Right lobe of liver (tissue), 6 donors: ENCODE results near the gene CEACAM19. TPM values are rescaled to one million over a fixed set of nuclear protein-coding genes. Genes with fewer than 3 reads are reported as not detected.

ENCODE experiments used
- ATAC-seq, 4 donors: fragments of 200-7000 bp; cut with Tn5 transposase; one replicate each; pipeline ENCODE4 v1.9.1; 2020; ENCODE audit warnings: mild to moderate bottlenecking in 4 of 4, moderate library complexity in 4 of 4
- DNase-seq, 3 donors: peaks; one replicate each; pipeline ENCODE4 v3.0.0-alpha.2; 2020
- H3K27ac ChIP-seq, 3 donors: fragments of 200-600 bp; one replicate each; pipeline ENCODE4 v1.8.0; 2022
- H3K27me3 ChIP-seq, 2 donors: fragments of 200-600 bp; one replicate each; pipeline ENCODE4 v1.8.0; 2022
- H3K36me3 ChIP-seq, 4 donors: fragments of 200-600 bp; sonication (generic) in 1 of 4; one replicate each; pipeline versions ENCODE4 v1.5.1 to v1.8.0; 2017 to 2022; ENCODE audit warnings: control low read depth in 1 of 4
- H3K4me1 ChIP-seq, 4 donors: fragments of 200-600 bp; sonication (generic) in 1 of 4; one replicate each; pipeline versions ENCODE4 v1.5.1 to v1.8.0; 2017 to 2022; ENCODE audit warnings: control low read depth in 1 of 4
- H3K4me3 ChIP-seq, 3 donors: fragments of 200-600 bp; one replicate each; pipeline ENCODE4 v1.8.0; 2022
- H3K9me3 ChIP-seq, 4 donors: fragments of 200-600 bp; sonication (generic) in 1 of 4; one replicate each; pipeline versions ENCODE4 v1.5.1 to v1.8.0; 2017 to 2022; ENCODE audit warnings: control low read depth in 1 of 4
- POLR2A ChIP-seq: fragments of 450-650 bp; IDR thresholded peaks from one replicate; pipeline ENCODE4 v1.6.1; 2017; ENCODE audit warnings: antibody characterized with exemption, mild to moderate bottlenecking
- WGBS: methylation state at CpG from one replicate; pipeline ENCODE4 v1.1.6; 2018; ENCODE audit warnings: low coverage, low lambda C conversion rate; ENCODE audit not compliant: insufficient coverage; ENCODE audit errors: missing lambda C conversion rate; 5-methylcytosine and 5-hydroxymethylcytosine counted together
- intact Hi-C, 2 donors: fragments of 100-400 bp; cut with DNase I; formaldehyde crosslinking; loops; one replicate each; pipeline versions ENCODE4 v1.11.2 to v1.14.1; 2022
- total RNA-seq, 6 experiments: library from RNA; depleted of rRNA in 2 of 6; stranded (reverse); fragments of >200 nt in 2 of 6; fragmentation: NEBNext Ultra II Directional in 3 of 6; extraction: Animal tissue kit (Norgen Biotek cat#: 25700) in 3 of 6; gene quantifications; one replicate each; pipeline versions ENCODE4 v1.1.0 to v1.2.4, GENCODE V29; 2016 to 2023
- TF ChIP-seq, protein P1 (sequence below), 4 donors: fragments of 200-600 bp in 3 of 4; fragments of 450-650 bp in 1 of 4; IDR thresholded peaks; one replicate each; pipeline versions ENCODE4 v1.5.1 to v1.8.0; 2016 to 2022; ENCODE audit warnings: antibody characterized with exemption in 4 of 4, mild to moderate bottlenecking in 2 of 4
- donor health status: DM: no; HTN: yes; CAD: no.
- donor health status: DM: no; HTN: no; CAD: no.
- donor health status: DM: no; HTN: no; CAD: no.
- donor health status: DM: no; HTN: yes; CAD: no.
- donor health status: DM: no; HTN: yes; CAD: no.

Gene CEACAM19
- total RNA-seq, 6 experiments from 2014 or later = 3.3 to 9.0 (median 4.5) TPM

DNA sequence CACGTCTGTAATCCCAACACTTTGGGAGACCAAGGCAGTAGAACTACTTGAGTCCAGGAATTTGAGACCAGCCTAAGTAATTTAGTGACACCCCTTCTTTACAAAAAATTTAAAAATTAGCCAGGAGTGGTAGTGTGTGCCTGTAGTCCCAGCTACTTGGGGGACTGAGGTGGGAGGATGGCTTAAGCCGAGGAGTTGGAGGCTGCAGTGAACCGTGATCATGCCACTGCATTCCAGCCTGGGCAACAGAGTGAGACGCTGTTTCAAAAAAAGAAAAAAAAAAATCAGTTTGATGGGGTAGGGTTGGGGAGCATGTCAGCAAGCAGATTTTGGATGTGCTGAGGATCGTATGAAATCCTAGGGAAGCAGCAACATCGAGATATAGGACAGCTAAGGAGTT, 4.2 kb downstream of the CEACAM19 start:
- 88% methylated on average over 5 of the region's 6 CpGs for WGBS
- no peaks in the 10 kb centered on the region for H3K27me3 ChIP-seq
- H3K36me3 ChIP-seq = no peaks in the 10 kb centered on the region
- TF ChIP-seq POLR2A = no peak
- TF ChIP-seq, protein P1, sequence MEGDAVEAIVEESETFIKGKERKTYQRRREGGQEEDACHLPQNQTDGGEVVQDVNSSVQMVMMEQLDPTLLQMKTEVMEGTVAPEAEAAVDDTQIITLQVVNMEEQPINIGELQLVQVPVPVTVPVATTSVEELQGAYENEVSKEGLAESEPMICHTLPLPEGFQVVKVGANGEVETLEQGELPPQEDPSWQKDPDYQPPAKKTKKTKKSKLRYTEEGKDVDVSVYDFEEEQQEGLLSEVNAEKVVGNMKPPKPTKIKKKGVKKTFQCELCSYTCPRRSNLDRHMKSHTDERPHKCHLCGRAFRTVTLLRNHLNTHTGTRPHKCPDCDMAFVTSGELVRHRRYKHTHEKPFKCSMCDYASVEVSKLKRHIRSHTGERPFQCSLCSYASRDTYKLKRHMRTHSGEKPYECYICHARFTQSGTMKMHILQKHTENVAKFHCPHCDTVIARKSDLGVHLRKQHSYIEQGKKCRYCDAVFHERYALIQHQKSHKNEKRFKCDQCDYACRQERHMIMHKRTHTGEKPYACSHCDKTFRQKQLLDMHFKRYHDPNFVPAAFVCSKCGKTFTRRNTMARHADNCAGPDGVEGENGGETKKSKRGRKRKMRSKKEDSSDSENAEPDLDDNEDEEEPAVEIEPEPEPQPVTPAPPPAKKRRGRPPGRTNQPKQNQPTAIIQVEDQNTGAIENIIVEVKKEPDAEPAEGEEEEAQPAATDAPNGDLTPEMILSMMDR (IDR thresholded peaks at IDR 0.05) = no peak
- H3K27ac ChIP-seq = no peak overlapping the region
- H3K4me1 ChIP-seq = no peaks in the 10 kb centered on the region
- H3K9me3 ChIP-seq = no peaks in the 10 kb centered on the region
- no peak for ATAC-seq
- no peak overlapping the region for H3K4me3 ChIP-seq
- intact Hi-C loops = no loop called here
- DNase-seq = no peak

DNA sequence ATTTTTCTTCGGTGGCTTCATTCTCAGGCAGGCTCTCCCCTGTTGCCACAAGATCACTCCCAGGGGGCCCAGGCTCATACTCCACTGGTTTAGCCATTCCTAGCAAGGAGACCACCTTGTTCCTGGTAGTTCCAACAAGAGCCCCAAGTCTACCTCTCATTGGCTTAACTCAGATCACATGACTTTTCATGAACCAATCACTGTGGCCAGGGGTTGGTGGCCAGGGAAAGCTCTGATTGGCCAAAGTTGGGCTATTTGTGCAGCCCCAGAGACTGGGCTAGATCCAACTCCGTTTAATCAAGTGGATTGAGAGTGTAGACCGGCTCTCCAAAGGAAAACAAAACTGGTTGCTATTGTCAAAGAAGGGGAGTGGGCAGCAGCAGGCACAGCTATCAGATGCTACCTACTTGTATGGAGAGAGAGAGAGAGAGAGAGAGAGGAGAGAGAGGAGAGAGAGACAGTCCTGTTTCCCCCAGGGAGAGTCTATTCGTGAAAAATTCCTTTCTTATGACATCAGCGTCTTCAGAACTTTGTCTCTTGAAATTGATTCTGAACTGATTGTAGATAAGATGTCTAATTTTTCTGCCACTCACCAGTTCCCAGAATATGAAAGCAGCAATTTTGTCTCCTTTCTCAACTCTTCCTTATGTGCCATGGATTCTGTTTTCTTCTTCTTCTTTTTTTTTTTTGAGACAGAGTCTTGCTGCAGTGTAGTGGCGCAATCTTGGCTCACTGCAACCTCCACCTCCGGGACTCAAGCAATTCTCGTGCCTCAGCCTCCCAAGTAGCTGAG, 5.9 kb downstream of the CEACAM19 start:
- no peaks in the 10 kb centered on the region for H3K27me3 ChIP-seq
- H3K4me1 ChIP-seq = no peaks in the 10 kb centered on the region
- intact Hi-C loops = no loop called here
- DNase-seq = no peak
- WGBS = 66% methylated on average over 4 of the region's 8 CpGs
- H3K4me3 ChIP-seq = no peak overlapping the region
- H3K36me3 ChIP-seq = no peaks in the 10 kb centered on the region
- no peak overlapping the region for H3K27ac ChIP-seq
- H3K9me3 ChIP-seq = no peaks in the 10 kb centered on the region
- peak in 1 of 4 donors; percentile 25 for ATAC-seq
- TF ChIP-seq, protein P1 (IDR thresholded peaks at IDR 0.05) = no peak
- TF ChIP-seq POLR2A = no peak

DNA sequence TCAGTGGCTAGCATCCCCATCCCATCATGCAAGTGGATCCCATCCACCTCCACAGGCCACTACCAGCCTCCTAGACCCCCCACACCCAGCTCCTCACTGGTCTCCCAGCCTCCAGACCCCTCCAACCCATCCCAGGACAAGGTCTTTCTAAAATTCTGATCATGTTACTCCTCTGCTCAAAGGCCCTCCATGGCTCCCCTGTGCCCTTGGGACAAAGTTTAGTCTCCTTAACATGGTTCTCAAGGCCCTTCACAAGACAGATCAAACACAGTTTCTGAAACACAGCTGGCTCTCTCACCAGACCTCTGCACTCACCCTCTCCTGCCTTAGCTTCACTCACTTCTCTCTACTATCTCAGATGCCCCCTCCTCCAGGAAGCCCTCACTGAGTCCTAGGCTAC, 9.3 kb downstream of the CEACAM19 start:
- Histone ChIP-seq H3K9me3 (no peaks in the 10 kb centered on the region), H3K36me3 (no peaks in the 10 kb centered on the region), H3K4me1 (no peaks in the 10 kb centered on the region), H3K4me3 (no peak overlapping the region), H3K27ac (no peak overlapping the region), H3K27me3 (no peaks in the 10 kb centered on the region)
- ATAC-seq (no peak), DNase-seq (no peak)
- intact Hi-C loops = loop anchor here in 1 of 2 donors (10.0 kb wide), 1 partner anchor 74 kb away; no protein-coding TSS in a partner anchor
- TF ChIP-seq, protein P1 (IDR thresholded peaks at IDR 0.05) = no peak
- no peak for TF ChIP-seq POLR2A

DNA sequence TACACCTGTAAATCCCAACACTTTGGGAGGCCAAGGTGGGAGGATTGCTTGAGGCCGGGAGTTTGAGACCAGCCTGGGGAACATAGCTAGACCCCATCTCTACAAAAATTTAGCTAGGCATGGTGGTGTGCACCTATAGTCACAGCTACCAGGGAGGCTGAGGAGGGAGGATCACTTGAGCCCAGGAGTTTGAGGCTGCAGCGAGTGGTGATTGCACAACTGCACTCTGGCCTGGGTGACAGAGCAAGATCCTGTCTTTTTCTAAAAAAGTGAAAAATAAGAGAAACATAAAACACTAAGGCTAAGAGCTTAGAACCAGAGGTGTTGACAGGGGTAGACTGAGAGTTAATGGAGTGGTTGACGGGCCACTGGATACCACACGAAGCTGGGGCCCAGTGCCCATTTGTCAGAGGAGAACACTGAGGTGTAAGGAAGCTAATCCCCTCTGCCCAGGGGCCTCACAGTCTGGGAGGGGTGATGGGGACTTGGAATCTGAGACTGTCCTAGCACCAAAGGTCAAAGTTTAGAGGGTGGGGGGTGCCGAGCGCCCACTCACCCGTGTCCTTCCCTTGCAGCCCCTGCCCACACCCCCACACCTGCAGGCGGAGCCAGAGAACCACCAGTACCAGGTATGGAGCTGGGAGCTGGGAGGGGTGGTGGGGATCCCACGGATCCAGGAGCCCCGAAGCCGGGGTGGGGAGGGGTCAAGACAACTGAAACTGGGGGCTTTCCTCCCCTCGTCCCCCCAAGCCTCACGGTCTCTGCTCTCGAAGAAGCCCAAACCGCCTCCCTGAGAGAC, 10.9 kb downstream of the CEACAM19 start:
- intact Hi-C loops = loop anchor here in 1 of 2 donors (10.0 kb wide), 1 partner anchor 73 kb away; no protein-coding TSS in a partner anchor
- Histone ChIP-seq H3K27me3 (no peaks in the 10 kb centered on the region), H3K4me1 (no peaks in the 10 kb centered on the region), H3K9me3 (no peaks in the 10 kb centered on the region), H3K4me3 (no peak overlapping the region), H3K27ac (no peak overlapping the region), H3K36me3 (no peaks in the 10 kb centered on the region)
- WGBS = 79% methylated on average over 4 of the region's 15 CpGs
- DNase-seq (no peak), ATAC-seq (no peak)
- TF ChIP-seq, protein P1 (IDR thresholded peaks at IDR 0.05) = no peak
- no peak for TF ChIP-seq POLR2A
